ENCODE results near the gene HERPUD1. TPM values are rescaled to one million over a fixed set of nuclear protein-coding genes. Genes with fewer than 3 reads are reported as not detected.

The HERPUD1 gene
- polyA plus RNA-seq, 2 of the 4 experiments (the other 2 are of a cell fraction), result 65.8 to 140 TPM

- CTCF ChIA-PET, result interaction anchor here (0.7 to 1.9 kb wide), 6 partner anchors 15 to 291 kb away, joined by 3 to 5 read pairs (median 3); no protein-coding TSS in a partner anchor
- no peak for ATAC-seq
- no peak overlapping the region for H3K4me3 ChIP-seq
- H3K9me3 ChIP-seq, result no peaks in the 10 kb centered on the region
- H3K4me2 ChIP-seq, result peak overlapping the region; percentile 83; the same call in 2 of the 3 replicates
- DNase-seq (ENCODE audit: low read depth in 1 of 2, low spot score in 1 of 2), result no peak
- FAIRE-seq, result no peak
- H3K27ac ChIP-seq, result peak overlapping the region; percentile 94 to 95
- 93% methylated on average over 15 of the region's 15 CpGs for WGBS (ENCODE audit: missing lambda C conversion rate)
- POLR2A ChIA-PET, result interaction anchor here (1.0 to 1.7 kb wide), 6 partner anchors 9 to 255 kb away, joined by 3 to 26 read pairs (median 4); partner anchors contain the start of genes PSME3IP1 and RSPRY1
- H3K4me1 ChIP-seq, result peaks cover 28% of the 10 kb centered on the region
- no peak for TF ChIP-seq SREBF2 (IDR thresholded peaks at IDR 0.05)
- TF ChIP-seq POLR2AphosphoS2 (conservative IDR thresholded peaks at IDR 0.05; ENCODE audit: low read length), result no peak
Measured at GRCh38 chr16:56930486-56931270, 1.3 kb upstream of the HERPUD1 start.

GRCh38 chr16:56931271-56931891 lies 561 bp upstream of the HERPUD1 start:
- TF ChIP-seq HOXB5 (CRISPR knock-in tag; IDR thresholded peaks at IDR 0.05), result peak; percentile 85
- TF ChIP-seq MYC (IDR thresholded peaks at IDR 0.05; ENCODE audit: borderline replicate concordance, low read length), result no peak
- no peak for TF ChIP-seq FOXS1 (CRISPR knock-in tag; IDR thresholded peaks at IDR 0.05)
- peak; percentile 91 for TF ChIP-seq HOXB13 (CRISPR knock-in tag; IDR thresholded peaks at IDR 0.05; ENCODE audit: low read depth)
- no peak for TF ChIP-seq GATA3 (IDR thresholded peaks at IDR 0.05; ENCODE audit: borderline replicate concordance)
- TF ChIP-seq HMGXB4 (CRISPR knock-in tag; IDR thresholded peaks at IDR 0.05; ENCODE audit: borderline replicate concordance), result peak; percentile 71
- no peak for TF ChIP-seq HDAC2 (IDR thresholded peaks at IDR 0.05)
- TF ChIP-seq E2F6 (IDR thresholded peaks at IDR 0.05; ENCODE audit: borderline replicate concordance, low read depth), result no peak
- 0 out of 2 replicates have a peak, but pooled peaks have one; percentile 30 for TF ChIP-seq ZSCAN20 (CRISPR knock-in tag; IDR thresholded peaks at IDR 0.05)
- TF ChIP-seq EHF (CRISPR knock-in tag; IDR thresholded peaks at IDR 0.05), result peak; percentile 60; the same call in 1 of the 2 replicates
- TF ChIP-seq TP53 (CRISPR knock-in tag; IDR thresholded peaks at IDR 0.05), result peak; percentile 77; the same call in 1 of the 2 replicates
- H3K9me3 ChIP-seq, result no peaks in the 10 kb centered on the region
- peak overlapping the region; percentile 99 for H3K4me3 ChIP-seq
- H3K4me2 ChIP-seq, result peak overlapping the region; percentile 83
- DNase-seq (ENCODE audit: low read depth in 1 of 2, low spot score in 1 of 2) (no peak), FAIRE-seq (no peak), ATAC-seq (peak in 1 of 2 experiments; percentile 16; a peak in 3 of 6 replicates)
- ChIA-PET POLR2A (interaction anchor here (0.6 to 1.7 kb wide), 16 partner anchors 8 to 255 kb away, joined by 3 to 26 read pairs (median 4); partner anchors contain the start of genes NUP93, PSME3IP1 and RSPRY1), CTCF (interaction anchor here (0.6 to 1.9 kb wide), 8 partner anchors 14 to 291 kb away, joined by 3 to 5 read pairs (median 3); no protein-coding TSS in a partner anchor)
- peaks cover 35% of the 10 kb centered on the region for H3K4me1 ChIP-seq
- peak overlapping the region; percentile 94 to 95 for H3K27ac ChIP-seq
- WGBS (ENCODE audit: missing lambda C conversion rate), result 45% methylated on average over 20 of the region's 25 CpGs

- DNase-seq (ENCODE audit: low read depth in 1 of 2, low spot score in 1 of 2) (peak; percentile 66 to 81), ATAC-seq (peak; percentile 70 to 74), FAIRE-seq (peak; percentile 32)
- H3K9me3 ChIP-seq, result no peaks in the 10 kb centered on the region
- peak overlapping the region; percentile 94 to 95 for H3K27ac ChIP-seq
- WGBS (ENCODE audit: missing lambda C conversion rate), result 4% methylated on average over 25 of the region's 25 CpGs
- H3K4me1 ChIP-seq, result peaks cover 41% of the 10 kb centered on the region
- peak overlapping the region; percentile 99 for H3K4me3 ChIP-seq
- H3K4me2 ChIP-seq, result peak overlapping the region; percentile 88
- ChIA-PET CTCF (interaction anchor here (0.6 to 0.9 kb wide), 2 partner anchors 32 to 65 kb away, joined by 3 read pairs; no protein-coding TSS in a partner anchor), POLR2A (interaction anchor here (0.5 to 1.7 kb wide), 8 partner anchors 9 to 253 kb away, joined by 3 to 12 read pairs (median 4); partner anchors contain the start of genes NUP93, PSME3IP1 and RSPRY1)
- TF ChIP-seq REST (IDR thresholded peaks at IDR 0.05), result 0 out of 2 replicates have a peak, but pooled peaks have one; percentile 1
- no peak for TF ChIP-seq E2F6 (IDR thresholded peaks at IDR 0.05; ENCODE audit: borderline replicate concordance, low read depth)
- TF ChIP-seq CEBPB (IDR thresholded peaks at IDR 0.05), result peak; percentile 12 to 18; a peak in 2 of 4 replicates
- peak; percentile 88 for TF ChIP-seq MAX (IDR thresholded peaks at IDR 0.05)
- peak; percentile 89 for TF ChIP-seq USF2 (IDR thresholded peaks at IDR 0.05)
- 0 out of 2 replicates have a peak, but pooled peaks have one; percentile 24 for TF ChIP-seq PHF8 (IDR thresholded peaks at IDR 0.05; ENCODE audit: borderline replicate concordance, low read depth)
- no peak for TF ChIP-seq ZSCAN20 (CRISPR knock-in tag; IDR thresholded peaks at IDR 0.05)
Measured at GRCh38 chr16:56932721-56933619, 1.0 kb downstream of the HERPUD1 start.
